ENCODE results near the gene SFI1.

The SFI1 gene

GRCh38 chr22:31622980-31623379 lies 126.6 kb downstream of the SFI1 start:
- H3K36me3 ChIP-seq (ENCODE audit: control insufficient read depth in 1 of 2, insufficient read depth in 2 of 2, low read depth in 1 of 2, low read length in 2 of 2), result peaks cover 58 to 97% of the 10 kb centered on the region in 2 experiments
- WGBS, result 100% methylated on average over 1 of the region's 1 CpG
- no peak overlapping the region for H2AK5ac ChIP-seq (ENCODE audit: low read length, severe bottlenecking)

DNA sequence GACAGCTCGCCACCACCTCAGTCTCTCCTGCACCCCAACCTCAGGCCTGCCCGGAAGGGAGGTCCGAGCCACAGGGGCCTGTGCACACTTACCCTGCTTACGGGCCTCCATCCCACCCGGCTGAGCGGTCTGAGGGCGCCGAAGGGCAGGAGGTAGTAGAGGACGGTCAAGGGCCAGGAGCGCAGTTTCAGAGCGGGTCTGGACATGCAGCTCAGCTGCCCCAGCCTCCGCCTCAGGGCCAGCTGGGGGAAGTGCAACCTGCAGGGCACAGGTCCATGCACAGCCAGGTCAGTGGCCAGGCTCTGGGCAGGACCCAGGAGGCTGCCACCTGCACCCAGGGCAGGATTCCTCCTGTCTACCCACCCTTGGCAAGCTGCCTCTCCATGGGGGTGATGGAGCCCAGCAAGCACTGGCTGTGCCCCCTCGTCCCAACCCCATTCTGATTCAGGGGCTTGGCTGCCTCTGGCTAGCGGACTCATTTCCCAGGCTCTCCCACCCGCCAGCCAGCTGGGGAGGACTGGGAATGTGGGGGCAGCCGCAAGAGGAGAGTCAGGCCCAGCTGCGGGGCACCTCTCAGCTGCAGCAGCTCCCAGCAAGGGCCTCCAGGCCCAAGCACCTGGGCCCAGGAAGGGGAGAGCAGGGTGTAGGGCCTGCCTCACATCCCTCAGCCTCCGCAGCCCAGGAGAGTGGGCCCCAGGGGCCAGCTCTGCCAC lies 127.4 kb downstream of the SFI1 start:
- Histone ChIP-seq H4K8ac (ENCODE audit: low read length) (peak overlapping the region; percentile 16), H3K9me3 (ENCODE audit: control insufficient read depth, low read length) (no peaks in the 10 kb centered on the region), H3K79me1 (replicated peaks; ENCODE audit: low read length, poor library complexity, severe bottlenecking) (peaks cover 12% of the 10 kb centered on the region), H3K4me2 (ENCODE audit: low read length, poor library complexity, severe bottlenecking) (no peak overlapping the region), H2AFZ (ENCODE audit: low read depth, low read length) (no peak overlapping the region), H2BK5ac (ENCODE audit: low read depth, low read length, poor library complexity, severe bottlenecking) (no peak overlapping the region), H3K36me3 (ENCODE audit: control insufficient read depth in 1 of 2, insufficient read depth in 2 of 2, low read depth in 1 of 2, low read length in 2 of 2) (peaks cover 57 to 96% of the 10 kb centered on the region in 2 experiments), H3K18ac (ENCODE audit: low read depth in 1 of 2, low read length in 2 of 2) (no peak overlapping the region), H3K27me3 (ENCODE audit: control insufficient read depth in 1 of 2, insufficient read depth in 1 of 2, low read length in 2 of 2) (no peaks in the 10 kb centered on the region), H3K4me1 (ENCODE audit: control insufficient read depth, insufficient read depth, low read depth, low read length) (peaks cover 52% of the 10 kb centered on the region), H3K27ac (ENCODE audit: low read length, poor library complexity, severe bottlenecking) (no peak overlapping the region), H3K23ac (ENCODE audit: low read length in 2 of 2) (no peak overlapping the region), H3K14ac (ENCODE audit: low read length in 2 of 2) (no peak overlapping the region), H2BK120ac (ENCODE audit: low read depth, low read length) (no peak overlapping the region), H2AK5ac (ENCODE audit: low read length, severe bottlenecking) (peak overlapping the region; percentile 11), H4K91ac (ENCODE audit: low read length) (no peak overlapping the region), H3K4ac (ENCODE audit: low read depth in 1 of 2, low read length in 2 of 2) (no peak overlapping the region), H3K9ac (ENCODE audit: low read length) (no peak overlapping the region), H2BK15ac (ENCODE audit: low read depth, poor library complexity, severe bottlenecking) (peak overlapping the region; percentile 73), H2BK12ac (ENCODE audit: low read length in 2 of 2) (no peak overlapping the region), H3K4me3 (ENCODE audit: insufficient read depth in 1 of 2, low read depth in 1 of 2, low read length in 2 of 2) (no peak overlapping the region)
- no peak for DNase-seq
- 98% methylated on average over 18 of the region's 18 CpGs for WGBS

More at GRCh38 chr22:31622980-31623379, 126.6 kb downstream of the SFI1 start:
- Histone ChIP-seq H3K79me1 (replicated peaks; ENCODE audit: low read length, poor library complexity, severe bottlenecking) (peaks cover 17% of the 10 kb centered on the region), H3K9ac (ENCODE audit: low read length) (no peak overlapping the region), H4K8ac (ENCODE audit: low read length) (no peak overlapping the region), H3K4me3 (ENCODE audit: insufficient read depth in 1 of 2, low read depth in 1 of 2, low read length in 2 of 2) (no peak overlapping the region), H3K23ac (ENCODE audit: low read length in 2 of 2) (no peak overlapping the region), H2AFZ (ENCODE audit: low read depth, low read length) (no peak overlapping the region), H3K27ac (ENCODE audit: low read length, poor library complexity, severe bottlenecking) (no peak overlapping the region), H4K91ac (ENCODE audit: low read length) (no peak overlapping the region), H2BK12ac (ENCODE audit: low read length in 2 of 2) (no peak overlapping the region), H3K9me3 (ENCODE audit: control insufficient read depth, low read length) (no peaks in the 10 kb centered on the region), H3K4me1 (ENCODE audit: control insufficient read depth, insufficient read depth, low read depth, low read length) (peaks cover 47% of the 10 kb centered on the region), H3K4ac (ENCODE audit: low read depth in 1 of 2, low read length in 2 of 2) (no peak overlapping the region), H3K14ac (ENCODE audit: low read length in 2 of 2) (no peak overlapping the region), H2BK120ac (ENCODE audit: low read depth, low read length) (no peak overlapping the region), H3K27me3 (ENCODE audit: control insufficient read depth in 1 of 2, insufficient read depth in 1 of 2, low read length in 2 of 2) (no peaks in the 10 kb centered on the region), H2BK5ac (ENCODE audit: low read depth, low read length, poor library complexity, severe bottlenecking) (no peak overlapping the region), H2BK15ac (ENCODE audit: low read depth, poor library complexity, severe bottlenecking) (no peak overlapping the region), H3K18ac (ENCODE audit: low read depth in 1 of 2, low read length in 2 of 2) (no peak overlapping the region), H3K4me2 (ENCODE audit: low read length, poor library complexity, severe bottlenecking) (no peak overlapping the region)
- no peak for DNase-seq

GRCh38 chr22:31625257-31625640 lies 128.9 kb downstream of the SFI1 start:
- no peak for DNase-seq
- no peak overlapping the region for H2BK120ac ChIP-seq (ENCODE audit: low read depth, low read length)
- H3K79me1 ChIP-seq (replicated peaks; ENCODE audit: low read length, poor library complexity, severe bottlenecking), result peaks cover 9% of the 10 kb centered on the region
- no peak overlapping the region for H4K8ac ChIP-seq (ENCODE audit: low read length)
- peak overlapping the region; percentile 18 for H3K9ac ChIP-seq (ENCODE audit: low read length)
- no peak overlapping the region for H2BK15ac ChIP-seq (ENCODE audit: low read depth, poor library complexity, severe bottlenecking)
- H2AK5ac ChIP-seq (ENCODE audit: low read length, severe bottlenecking), result no peak overlapping the region
- no peak overlapping the region for H3K27ac ChIP-seq (ENCODE audit: low read length, poor library complexity, severe bottlenecking)
- no peak overlapping the region for H2AFZ ChIP-seq (ENCODE audit: low read depth, low read length)
- H3K27me3 ChIP-seq (ENCODE audit: control insufficient read depth in 1 of 2, insufficient read depth in 1 of 2, low read length in 2 of 2), result no peaks in the 10 kb centered on the region
- no peak overlapping the region for H3K4me2 ChIP-seq (ENCODE audit: low read length, poor library complexity, severe bottlenecking)
- no peak overlapping the region for H3K23ac ChIP-seq (ENCODE audit: low read length in 2 of 2)
- no peak overlapping the region for H2BK12ac ChIP-seq (ENCODE audit: low read length in 2 of 2)
- no peak overlapping the region for H3K14ac ChIP-seq (ENCODE audit: low read length in 2 of 2)
- no peak overlapping the region for H3K4me3 ChIP-seq (ENCODE audit: insufficient read depth in 1 of 2, low read depth in 1 of 2, low read length in 2 of 2)
- H3K4ac ChIP-seq (ENCODE audit: low read depth in 1 of 2, low read length in 2 of 2), result peak overlapping the region in 1 of 2 experiments; percentile 52
- H2BK5ac ChIP-seq (ENCODE audit: low read depth, low read length, poor library complexity, severe bottlenecking), result no peak overlapping the region
- H3K9me3 ChIP-seq (ENCODE audit: control insufficient read depth, low read length), result no peaks in the 10 kb centered on the region
- H3K36me3 ChIP-seq (ENCODE audit: control insufficient read depth in 1 of 2, insufficient read depth in 2 of 2, low read depth in 1 of 2, low read length in 2 of 2), result peaks cover 49 to 89% of the 10 kb centered on the region in 2 experiments
- WGBS, result 94% methylated on average over 7 of the region's 7 CpGs
- H4K91ac ChIP-seq (ENCODE audit: low read length), result no peak overlapping the region
- H3K18ac ChIP-seq (ENCODE audit: low read depth in 1 of 2, low read length in 2 of 2), result no peak overlapping the region
- H3K4me1 ChIP-seq (ENCODE audit: control insufficient read depth, insufficient read depth, low read depth, low read length), result peaks cover 65% of the 10 kb centered on the region

DNA sequence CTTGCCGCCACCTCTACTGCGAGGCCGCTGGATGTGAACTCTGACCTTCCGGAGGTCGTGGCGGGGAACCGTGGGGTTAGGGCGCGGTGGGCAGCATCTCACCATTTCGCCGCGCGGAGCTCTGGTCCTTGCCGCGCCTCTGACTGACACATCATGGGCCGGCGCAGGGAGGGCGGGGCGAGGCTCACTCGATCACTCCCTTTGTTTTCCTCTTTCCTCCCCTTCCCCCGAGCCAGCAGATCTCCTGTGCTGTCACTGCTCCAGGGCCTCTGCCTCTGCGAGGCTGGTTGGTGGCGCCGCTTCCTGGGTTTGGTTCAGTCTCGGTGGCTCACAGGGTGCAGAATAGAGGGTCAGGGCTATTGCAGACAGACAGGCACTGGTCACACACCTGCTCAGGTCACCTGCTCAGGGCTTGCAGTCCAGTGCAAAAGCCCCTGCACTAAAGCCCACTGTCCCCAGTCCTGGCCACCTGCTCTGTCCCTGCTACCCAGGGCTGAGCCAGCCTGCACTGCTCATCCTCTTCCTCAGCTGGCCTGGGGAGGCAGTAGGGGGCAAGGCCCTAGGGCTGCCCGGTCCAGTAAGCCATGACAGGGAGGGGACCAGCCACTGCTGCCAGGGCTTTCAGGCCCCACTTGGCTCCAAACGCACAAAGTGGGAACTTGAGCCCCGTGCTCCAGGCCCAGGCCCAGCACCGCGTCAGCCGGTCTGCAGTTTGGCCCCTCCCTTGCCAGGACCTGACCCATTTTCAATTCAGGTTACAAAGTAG lies 129.5 kb downstream of the SFI1 start:
- no peak overlapping the region for H2BK5ac ChIP-seq (ENCODE audit: low read depth, low read length, poor library complexity, severe bottlenecking)
- H4K91ac ChIP-seq (ENCODE audit: low read length), result peak overlapping the region; percentile 34
- H3K14ac ChIP-seq (ENCODE audit: low read length in 2 of 2), result peak overlapping the region in 1 of 2 experiments; percentile 19
- H2AK5ac ChIP-seq (ENCODE audit: low read length, severe bottlenecking), result peak overlapping the region; percentile 2
- peak overlapping the region; percentile 45 for H4K8ac ChIP-seq (ENCODE audit: low read length)
- no peak for DNase-seq
- H3K4me1 ChIP-seq (ENCODE audit: control insufficient read depth, insufficient read depth, low read depth, low read length), result peaks cover 66% of the 10 kb centered on the region
- peak overlapping the region; percentile 19 to 35 for H3K18ac ChIP-seq (ENCODE audit: low read depth in 1 of 2, low read length in 2 of 2)
- H3K4ac ChIP-seq (ENCODE audit: low read depth in 1 of 2, low read length in 2 of 2), result peak overlapping the region in 1 of 2 experiments; percentile 79
- H2BK120ac ChIP-seq (ENCODE audit: low read depth, low read length), result no peak overlapping the region
- H3K23ac ChIP-seq (ENCODE audit: low read length in 2 of 2), result no peak overlapping the region
- peaks cover 43 to 83% of the 10 kb centered on the region in 2 experiments for H3K36me3 ChIP-seq (ENCODE audit: control insufficient read depth in 1 of 2, insufficient read depth in 2 of 2, low read depth in 1 of 2, low read length in 2 of 2)
- no peaks in the 10 kb centered on the region for H3K9me3 ChIP-seq (ENCODE audit: control insufficient read depth, low read length)
- H3K27ac ChIP-seq (ENCODE audit: low read length, poor library complexity, severe bottlenecking), result no peak overlapping the region
- H3K4me3 ChIP-seq (ENCODE audit: insufficient read depth in 1 of 2, low read depth in 1 of 2, low read length in 2 of 2), result peak overlapping the region in 1 of 2 experiments; percentile 41
- peak overlapping the region in 1 of 2 experiments; percentile 18 for H2BK12ac ChIP-seq (ENCODE audit: low read length in 2 of 2)
- WGBS, result 57% methylated on average over 31 of the region's 31 CpGs
- no peak overlapping the region for H2AFZ ChIP-seq (ENCODE audit: low read depth, low read length)
- H3K9ac ChIP-seq (ENCODE audit: low read length), result peak overlapping the region; percentile 58
- no peak overlapping the region for H3K4me2 ChIP-seq (ENCODE audit: low read length, poor library complexity, severe bottlenecking)
- peaks cover 6% of the 10 kb centered on the region for H3K79me1 ChIP-seq (replicated peaks; ENCODE audit: low read length, poor library complexity, severe bottlenecking)
- H2BK15ac ChIP-seq (ENCODE audit: low read depth, poor library complexity, severe bottlenecking), result no peak overlapping the region
- no peaks in the 10 kb centered on the region for H3K27me3 ChIP-seq (ENCODE audit: control insufficient read depth in 1 of 2, insufficient read depth in 1 of 2, low read length in 2 of 2)
